GM12892 (cell line): Measurements from ENCODE around the gene PHLDB2.

ENCODE experiments used
- POLR2A ChIP-seq: IDR thresholded peaks from 2 replicates; pipeline ENCODE4 v1.6.1; 2011; ENCODE audit warnings: low read depth, low read length, control low read depth
- POLR2AphosphoS5 ChIP-seq: IDR thresholded peaks from 2 replicates; pipeline ENCODE4 v1.6.1; 2011; ENCODE audit warnings: low read depth, low read length, control low read depth
- TAF1 ChIP-seq: IDR thresholded peaks from 2 replicates; pipeline ENCODE4 v1.6.1; 2011; ENCODE audit warnings: low read depth, mild to moderate bottlenecking, control low read depth, low read length, borderline replicate concordance

DNA sequence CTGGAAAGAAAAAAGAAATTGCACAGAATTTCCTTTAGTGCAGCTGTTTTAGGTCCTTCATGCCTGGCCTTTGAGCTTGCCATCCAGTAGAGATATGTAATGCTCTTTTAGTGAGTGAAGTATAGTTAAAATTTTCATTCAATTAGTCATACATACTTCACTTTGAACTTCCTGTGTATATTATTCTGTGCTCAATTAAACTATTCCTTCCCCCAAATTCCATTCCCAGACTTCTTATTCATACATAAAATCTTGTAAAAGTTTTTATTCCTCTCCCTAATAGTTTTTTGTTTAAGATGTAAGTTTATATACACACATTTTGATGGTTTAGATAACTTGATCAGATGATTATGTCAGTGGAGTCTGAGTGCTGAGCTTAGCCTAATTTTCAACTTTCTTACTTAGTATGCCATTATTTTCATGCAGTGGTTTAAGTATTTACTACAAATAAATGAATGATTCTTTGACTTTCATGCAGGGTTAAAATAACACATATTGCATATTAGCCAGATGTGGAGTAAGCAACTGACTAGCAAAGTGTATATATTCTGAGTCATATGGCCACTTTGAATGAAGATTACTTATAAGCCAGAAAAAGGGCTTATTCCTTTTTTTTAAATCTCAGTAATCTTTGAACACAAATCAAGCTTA, 77.3 kb downstream of the PHLDB2 start:
- no peak for TF ChIP-seq POLR2AphosphoS5
- no peak for TF ChIP-seq POLR2A
- no peak for TF ChIP-seq TAF1
